ENCODE measurements around the gene MGAT5. TPM values are rescaled to one million over a fixed set of nuclear protein-coding genes. Genes with fewer than 3 reads are reported as not detected.
A peak's percentile ranks its signal among the peaks of the same experiment; 100 is the strongest.

MGAT5 gene
- total RNA-seq, 2 experiments from 2014 or later: 60.8 to 68.0 TPM

GRCh38 chr2:134217924-134218323, 35.9 kb upstream of the MGAT5 start:
- no TSS peak for BruUV-seq (replicated peaks)
- Histone ChIP-seq H3K36me3 (ENCODE audit: insufficient read depth, low read length) (peaks cover 14% of the 10 kb centered on the region), H3K9me2 (ENCODE audit: insufficient read depth, low read length) (no peaks in the 10 kb centered on the region), H3K27ac (ENCODE audit: low read depth, low read length, poor library complexity, severe bottlenecking) (peak overlapping the region; percentile 70), H3K4me3 (ENCODE audit: low read depth, low read length, poor library complexity, severe bottlenecking) (peak overlapping the region; percentile 9), H3K4me1 (ENCODE audit: insufficient read depth, low read length, poor library complexity, severe bottlenecking) (peaks cover 55% of the 10 kb centered on the region), H2AFZ (ENCODE audit: low read length) (no peak overlapping the region), H3K9me3 (ENCODE audit: low read length) (no peaks in the 10 kb centered on the region), H4K20me1 (ENCODE audit: insufficient read depth, low read length) (peaks cover 8% of the 10 kb centered on the region; the same call in 1 of the 2 replicates), H3K79me2 (ENCODE audit: insufficient read depth, low read depth, low read length) (peaks cover 51% of the 10 kb centered on the region), H3K4me2 (ENCODE audit: low read length) (peak overlapping the region; percentile 65)
- TF ChIP-seq CTCF (conservative IDR thresholded peaks at IDR 0.05; ENCODE audit: low read length): no peak
- TF ChIP-seq EZH2phosphoT487 (IDR thresholded peaks at IDR 0.05; ENCODE audit: borderline replicate concordance, low read depth, low read length): no peak
- ChIA-PET CTCF (ENCODE audit: unreplicated experiment) (interaction anchor here (0.8 to 2.0 kb wide), 2 partner anchors 12 to 99 kb away, joined by 5 read pairs; no protein-coding TSS in a partner anchor), POLR2A (interaction anchor here (0.6 to 1.5 kb wide), 3 partner anchors 9 to 99 kb away, joined by 3 to 4 read pairs (median 3); no protein-coding TSS in a partner anchor)
- intact Hi-C loops (cut with micrococcal nuclease; ENCODE audit: unreplicated experiment): no loop called here
- peak; percentile 33 for DNase-seq (ENCODE audit: low spot score)

GRCh38 chr2:134218414-134218813, 35.5 kb upstream of the MGAT5 start:
- Histone ChIP-seq H3K27ac (ENCODE audit: low read depth, low read length, poor library complexity, severe bottlenecking) (peak overlapping the region; percentile 70), H3K36me3 (ENCODE audit: insufficient read depth, low read length) (peaks cover 14% of the 10 kb centered on the region), H3K4me1 (ENCODE audit: insufficient read depth, low read length, poor library complexity, severe bottlenecking) (peaks cover 50% of the 10 kb centered on the region), H4K20me1 (ENCODE audit: insufficient read depth, low read length) (peaks cover 8% of the 10 kb centered on the region; the same call in 1 of the 2 replicates), H3K4me3 (ENCODE audit: low read depth, low read length, poor library complexity, severe bottlenecking) (peak overlapping the region; percentile 31), H3K79me2 (ENCODE audit: insufficient read depth, low read depth, low read length) (peaks cover 48% of the 10 kb centered on the region), H3K9me3 (ENCODE audit: low read length) (no peaks in the 10 kb centered on the region), H3K9me2 (ENCODE audit: insufficient read depth, low read length) (no peaks in the 10 kb centered on the region), H3K4me2 (ENCODE audit: low read length) (peak overlapping the region; percentile 65), H2AFZ (ENCODE audit: low read length) (no peak overlapping the region)
- intact Hi-C loops (cut with micrococcal nuclease; ENCODE audit: unreplicated experiment): no loop called here
- POLR2A ChIA-PET: interaction anchor here (1.0 to 2.3 kb wide), 8 partner anchors 9 to 193 kb away, joined by 3 to 7 read pairs (median 5); no protein-coding TSS in a partner anchor
- peak; percentile 72 for DNase-seq (ENCODE audit: low spot score)
- no peak for TF ChIP-seq EZH2phosphoT487 (IDR thresholded peaks at IDR 0.05; ENCODE audit: borderline replicate concordance, low read depth, low read length)
- TF ChIP-seq CTCF (conservative IDR thresholded peaks at IDR 0.05; ENCODE audit: low read length): no peak
- CTCF ChIA-PET (ENCODE audit: unreplicated experiment): interaction anchor here (1.0 to 2.0 kb wide), 2 partner anchors 12 to 193 kb away, joined by 4 to 5 read pairs; no protein-coding TSS in a partner anchor
- no TSS peak for BruUV-seq (replicated peaks)
